Kidney (tissue), 14 donors: ENCODE data around the gene CDC37. TPM values are rescaled to one million over a fixed set of nuclear protein-coding genes. Genes with fewer than 3 reads are reported as not detected.

Source experiments
- DNase-seq, 5 donors: peaks; one replicate each; pipeline ENCODE4 v3.0.0-alpha.2; 2013 to 2020
- FAIRE-seq: peaks from 2 replicates; lab custom pipeline; 2012; peaks lifted over from hg19 to GRCh38; lab: Jason Lieb, UNC
- H3K27ac ChIP-seq, 2 donors: one replicate each; pipeline ENCODE4 v1.7.0; 2013; ENCODE audit warnings: low read depth in 2 of 2, low read length in 2 of 2, inconsistent platforms in 1 of 2
- H3K27me3 ChIP-seq: one replicate; pipeline ENCODE4 v1.7.1; 2013; ENCODE audit warnings: low read length, inconsistent platforms; ENCODE audit not compliant: control insufficient read depth, insufficient read depth
- H3K36me3 ChIP-seq, 3 donors: one replicate each; pipeline versions ENCODE4 v1.7.0 to v1.7.1; 2013; ENCODE audit warnings: low read length in 3 of 3, control low read depth in 1 of 3, inconsistent platforms in 1 of 3; ENCODE audit not compliant: insufficient read depth in 3 of 3, control insufficient read depth in 2 of 3
- H3K4me1 ChIP-seq, 3 donors: one replicate each; pipeline versions ENCODE4 v1.7.0 to v1.7.1; 2013; ENCODE audit warnings: low read length in 3 of 3, inconsistent platforms in 1 of 3, low read depth in 1 of 3; ENCODE audit not compliant: control insufficient read depth in 2 of 3, insufficient read depth in 2 of 3
- H3K4me3 ChIP-seq, 3 donors: one replicate each; pipeline versions ENCODE4 v1.7.0 to v1.8.1; 2013; ENCODE audit warnings: low read length in 3 of 3, control low read depth in 1 of 3, inconsistent platforms in 1 of 3
- H3K9ac ChIP-seq, 3 donors: one replicate each; pipeline versions ENCODE4 v1.7.0 to v1.7.1; 2013; ENCODE audit warnings: low read length in 3 of 3, control low read depth in 1 of 3, inconsistent platforms in 1 of 3
- H3K9me3 ChIP-seq, 3 donors: one replicate each; pipeline versions ENCODE4 v1.7.0 to v1.7.1; 2013; ENCODE audit warnings: low read length in 3 of 3, control low read depth in 1 of 3, inconsistent platforms in 1 of 3; ENCODE audit not compliant: control insufficient read depth in 2 of 3, insufficient read depth in 1 of 3
- CTCF ChIP-seq: IDR thresholded peaks from 3 replicates; pipeline ENCODE4 v1.5.1; 2012; ENCODE audit warnings: mild to moderate bottlenecking, moderate library complexity, borderline replicate concordance; ENCODE audit not compliant: insufficient read depth; ENCODE audit errors: extremely low read depth
- intact Hi-C: fragments of 100-400 bp; cut with DNase I; formaldehyde crosslinking; loops from one replicate; pipeline ENCODE4 v1.11.1; 2022
- polyA plus RNA-seq: library from polyadenylated mRNA; stranded (reverse); fragments of 350-450 nt; fragmentation: Illumina TruSeq; extraction: RNeasy Lipid Tissue Mini Kit (QIAGEN cat#74804); gene quantifications from one replicate; pipeline ENCODE4 v1.2.3, GENCODE V29; 2014; ENCODE audit warnings: low read depth, low replicate concordance; ENCODE audit not compliant: insufficient read depth
- total RNA-seq: library from RNA; stranded (reverse); fragmentation: NEBNext Ultra II Directional; extraction: Animal tissue kit (Norgen Biotek cat#: 25700); gene quantifications from one replicate; pipeline ENCODE4 v1.2.1, GENCODE V29; 2021
- donor health status: control.
- donor health status: control.
- donor health status: control.
- donor health status: control.
- donor health status: control.
- donor health status: DM: yes; HTN: yes; CAD: no.
- donor health status: Normal renal cell carcinoma (clear cell type).

Gene CDC37
- total and polyA plus RNA-seq, 2 donors from 2014 or later = 139 to 149 TPM

GRCh38 chr19:10395003-10395402, 8.3 kb downstream of the CDC37 start:
- Histone ChIP-seq H3K27me3 (no peaks in the 10 kb centered on the region), H3K36me3 (peaks cover 0 to 13% (median 12%) of the 10 kb centered on the region in 3 donors), H3K27ac (no peak overlapping the region), H3K4me1 (no peaks in the 10 kb centered on the region), H3K4me3 (no peak overlapping the region), H3K9ac (no peak overlapping the region), H3K9me3 (no peaks in the 10 kb centered on the region)
- FAIRE-seq (no peak), DNase-seq (no peak)
- TF ChIP-seq CTCF = no peak
- intact Hi-C loops = loop anchor here (5.0 kb wide), 1 partner anchor 143 kb away; the partner anchor contains the start of gene MRPL4

GRCh38 chr19:10393137-10393536, 10.2 kb downstream of the CDC37 start:
- Histone ChIP-seq H3K9me3 (no peaks in the 10 kb centered on the region), H3K9ac (no peak overlapping the region), H3K4me1 (no peaks in the 10 kb centered on the region), H3K27me3 (no peaks in the 10 kb centered on the region), H3K27ac (no peak overlapping the region), H3K4me3 (no peak overlapping the region), H3K36me3 (peaks cover 0 to 12% (median 11%) of the 10 kb centered on the region in 3 donors)
- no peak for TF ChIP-seq CTCF
- intact Hi-C loops = loop anchor here (5.0 kb wide), 1 partner anchor 126 kb away; no protein-coding TSS in a partner anchor
- no peak for FAIRE-seq
- DNase-seq = no peak

- no peak for DNase-seq
- peaks cover 0 to 12% (median 11%) of the 10 kb centered on the region in 3 donors for H3K36me3 ChIP-seq
- no peak for TF ChIP-seq CTCF
- no peak overlapping the region for H3K4me3 ChIP-seq
- no peaks in the 10 kb centered on the region for H3K4me1 ChIP-seq
- no peak overlapping the region for H3K27ac ChIP-seq
- no peaks in the 10 kb centered on the region for H3K27me3 ChIP-seq
- intact Hi-C loops = loop anchor here (5.0 kb wide), 1 partner anchor 125 kb away; no protein-coding TSS in a partner anchor
- H3K9me3 ChIP-seq = no peaks in the 10 kb centered on the region
- no peak for FAIRE-seq
- H3K9ac ChIP-seq = no peak overlapping the region
These were observed 11.2 kb downstream of the CDC37 start for GRCh38 chr19:10392120-10392519.
